K562 (cell line): ENCODE measurements around the gene ZNF594. TPM values are rescaled to one million over a fixed set of nuclear protein-coding genes. Genes with fewer than 3 reads are reported as not detected.
"Not testable (repeated sequence)": the region's sequence is repeated elsewhere in the genome, so short reads cannot be mapped to it uniquely, and the experiment has no call there.

Experiments
- ATAC-seq: fragments of 200-7000 bp; cut with Tn5 transposase; 3 replicates; pipeline ENCODE4 v1.9.1; 2020; ENCODE audit warnings: moderate library complexity
- BruUV-seq: library from RNA; stranded (reverse); fragments of 400-500 nt; replicated peaks from 2 replicates; lab custom pipeline; 2021; lab: Mats Ljungman, UMichigan
- CTCF ChIA-PET: fragments of 300-600 bp; formaldehyde crosslinking; extraction: SDS; loops from one replicate; lab custom pipeline; 2021; ENCODE audit warnings: low intra/inter-chr PET ratio; lab: Yijun Ruan, JAX
- POLR2A ChIA-PET: fragments of 300-600, 350-650 bp; sonication (Branson Sonifier 250); formaldehyde crosslinking; extraction: SDS; loops from one replicate; lab custom pipeline; 2021; ENCODE audit warnings: antibody characterized with exemption, inconsistent platforms; lab: Yijun Ruan, JAX
- DNase-seq, 4 experiments: peaks; one replicate each; pipeline versions ENCODE4 v3.0.0 to v3.0.0-alpha.2; 2011 to 2018; ENCODE audit warnings: low spot score in 3 of 4, mixed read lengths in 3 of 4; ENCODE audit errors: extremely low read depth in 1 of 4
- FAIRE-seq: peaks from 2 replicates; lab custom pipeline; 2011; peaks lifted over from hg19 to GRCh38; lab: Jason Lieb, UNC
- H2AFZ ChIP-seq: 2 replicates; pipeline ENCODE4 v1.6.0; 2011; ENCODE audit warnings: low read depth, low read length, control low read depth, inconsistent platforms
- H3K27ac ChIP-seq: fragments of 200-600 bp; 3 replicates; pipeline ENCODE4 v1.8.0; 2011; ENCODE audit warnings: low read depth, mild to moderate bottlenecking, control low read depth, inconsistent platforms, low read length, moderate library complexity, mixed read lengths; ENCODE audit errors: extremely low read depth
- H3K27me3 ChIP-seq, 2 experiments: fragments of 300-600 bp in 1 of 2; 2 replicates in 1 of 2; 3 replicates in 1 of 2; pipeline versions ENCODE4 v1.6.0 to v1.8.0; 2011; ENCODE audit warnings: inconsistent platforms in 2 of 2, low read length in 2 of 2, mild to moderate bottlenecking in 1 of 2, mixed read lengths in 1 of 2, moderate library complexity in 1 of 2; ENCODE audit not compliant: control insufficient read depth in 2 of 2, insufficient read depth in 2 of 2
- H3K36me3 ChIP-seq: fragments of 300-600 bp; 3 replicates; pipeline ENCODE4 v1.8.0; 2011; ENCODE audit warnings: mild to moderate bottlenecking, low read length, inconsistent platforms; ENCODE audit not compliant: control insufficient read depth, insufficient read depth
- H3K4me1 ChIP-seq, 2 experiments: fragments of 200-600 bp in 1 of 2; replicated peaks in 1 of 2; 2 replicates in 1 of 2; 3 replicates in 1 of 2; pipeline versions ENCODE4 v1.5.1 to v1.8.0; 2011; ENCODE audit warnings: inconsistent platforms in 2 of 2, low read length in 2 of 2, mild to moderate bottlenecking in 1 of 2, mixed read lengths in 1 of 2, moderate library complexity in 1 of 2; ENCODE audit not compliant: control insufficient read depth in 2 of 2, insufficient read depth in 2 of 2
- H3K4me2 ChIP-seq: 2 replicates; pipeline ENCODE4 v1.6.1; 2011; ENCODE audit warnings: low read length, control low read depth, inconsistent platforms, mixed read lengths; ENCODE audit not compliant: insufficient read depth
- H3K4me3 ChIP-seq: fragments of 200-600 bp; sonication (generic), shearing (Covaris generic); 2 replicates; pipeline ENCODE4 v1.5.1; 2016; ENCODE audit warnings: control low read depth, inconsistent platforms
- H3K79me2 ChIP-seq: fragments of 200-600 bp; 3 replicates; pipeline ENCODE4 v1.8.0; 2011; ENCODE audit warnings: low read length, inconsistent platforms; ENCODE audit not compliant: control insufficient read depth, insufficient read depth
- H3K9ac ChIP-seq, 2 experiments: 2 replicates each; pipeline versions ENCODE4 v1.6.0 to v1.6.1; 2011; ENCODE audit warnings: low read depth in 2 of 2, low read length in 2 of 2, control low read depth in 1 of 2, inconsistent platforms in 1 of 2, mild to moderate bottlenecking in 1 of 2, mixed read lengths in 1 of 2; ENCODE audit not compliant: insufficient read depth in 1 of 2
- H3K9me1 ChIP-seq: one replicate; pipeline ENCODE4 v1.6.0; 2011; ENCODE audit warnings: inconsistent platforms, mild to moderate bottlenecking, low read length, moderate library complexity; ENCODE audit not compliant: control insufficient read depth, insufficient read depth
- H3K9me3 ChIP-seq: replicated peaks from 2 replicates; pipeline ENCODE4 v1.5.1; 2011; ENCODE audit warnings: low read depth, low read length, inconsistent platforms; ENCODE audit not compliant: control insufficient read depth, insufficient read depth
- H4K20me1 ChIP-seq: replicated peaks from 2 replicates; pipeline ENCODE4 v1.6.1; 2011; ENCODE audit warnings: low read length, inconsistent platforms, mixed read lengths; ENCODE audit not compliant: control insufficient read depth, insufficient read depth
- BRD4 ChIP-seq: fragments of 200-600 bp; sonication (generic); IDR thresholded peaks from 2 replicates; pipeline ENCODE4 v1.6.1; 2017; ENCODE audit warnings: inconsistent platforms
- HDAC8 ChIP-seq: fragments of 450-650 bp; IDR thresholded peaks from 2 replicates; pipeline ENCODE4 v1.6.1; 2016; ENCODE audit warnings: mild to moderate bottlenecking, missing genetic modification characterization, moderate library complexity, missing compliant biosample characterization
- HLTF ChIP-seq: fragments of 450-650 bp; IDR thresholded peaks from 2 replicates; pipeline ENCODE4 v1.6.1; 2016
- MTA3 ChIP-seq: fragments of 450-650 bp; formaldehyde crosslinking; IDR thresholded peaks from 2 replicates; pipeline ENCODE4 v1.6.1; 2017; ENCODE audit warnings: mild to moderate bottlenecking, borderline replicate concordance
- SPI1 ChIP-seq: IDR thresholded peaks from 2 replicates; pipeline ENCODE4 v1.6.1; 2011; ENCODE audit warnings: low read depth, low read length, control low read depth, borderline replicate concordance
- ZNF12 ChIP-seq: sonication (generic); formaldehyde crosslinking; IDR thresholded peaks from 2 replicates; pipeline ENCODE4 v1.4.0; 2020; ENCODE audit warnings: mild to moderate bottlenecking, missing genetic modification reagents
- ZNF174 ChIP-seq: fragments of 250-450 bp; sonication (Bioruptor Pico); IDR thresholded peaks from 2 replicates; pipeline ENCODE4 v1.4.0; 2020; ENCODE audit warnings: mild to moderate bottlenecking
- ZNF24 ChIP-seq: fragments of 450-650 bp; IDR thresholded peaks from 2 replicates; pipeline ENCODE4 v1.6.1; 2016
- WGBS: fragments of 100-300 bp; shearing (Covaris generic); methylation state at CpG from one replicate; pipeline ENCODE4 v1.1.6; 2016; ENCODE audit warnings: low coverage, mixed read lengths; ENCODE audit not compliant: insufficient coverage; ENCODE audit errors: missing lambda C conversion rate; 5-methylcytosine and 5-hydroxymethylcytosine counted together
- in situ Hi-C: fragments of 300-500 bp; cut with MboI; formaldehyde crosslinking; loops from 4 replicates; pipeline ENCODE4 v1.15.0; 2018; ENCODE audit warnings: inconsistent platforms, mixed read lengths
- intact Hi-C: fragments of 100-400 bp; cut with micrococcal nuclease; formaldehyde crosslinking; loops from 2 replicates; pipeline ENCODE4 v1.14.2; 2022
- polyA plus RNA-seq, 8 experiments: library from polyadenylated mRNA; depleted of rRNA in 4 of 8; stranded (reverse) in 5 of 8; unstranded in 3 of 8; fragments of >200 nt; fragmentation: Nextera tagmentation in 2 of 8; fragmentation: Illumina TruSeq in 1 of 8; extraction: Ambion mirVana in 2 of 8; extraction: Trizol in 1 of 8; gene quantifications; 2 replicates each; pipeline versions ENCODE4 v1.2.1 to v1.2.3, GENCODE V29; 2011 to 2014; ENCODE audit warnings: inconsistent platforms in 1 of 8, missing spikeins in 1 of 8
- total RNA-seq, 7 experiments: library from RNA; depleted of rRNA in 6 of 7; stranded (reverse); fragments of >200 nt in 6 of 7; fragmentation: Illumina TruSeq in 2 of 7; extraction: Trizol in 2 of 7; gene quantifications; 2 replicates each; pipeline versions ENCODE4 v1.2.1 to v1.2.3, GENCODE V29; 2011 to 2021; ENCODE audit warnings: low replicate concordance in 1 of 7

The ZNF594 gene
- total and polyA plus RNA-seq, 9 of the 15 experiments (the other 6 are each of a cell fraction or from before 2014, with no cell fraction given): 0.24 to 4.7 (median 2.6) TPM

GRCh38 chr17:5234645-5235576 lies 43.2 kb upstream of the ZNF594 start, which contains the start of gene SCIMP:
TSS of gene SCIMP (minus strand) at chr17:5234860. CDS start at chr17:5234755, 105 bp downstream.
- H3K27me3 ChIP-seq: peaks cover 0 to 12% of the 10 kb centered on the region in 2 experiments; a peak in 2 of 5 replicates
- BruUV-seq: no TSS peak
- H3K27ac ChIP-seq: no peak within 1 kb of the TSS
- H3K79me2 ChIP-seq: no peaks in the 10 kb centered on the region
- peak; percentile 86 for TF ChIP-seq SPI1
- TF ChIP-seq HDAC8 (tag): no peak
- TF ChIP-seq MTA3: no peak
- no peak for TF ChIP-seq HLTF
- TF ChIP-seq ZNF24: no peak
- TF ChIP-seq ZNF174 (CRISPR knock-in tag): no peak
- TF ChIP-seq BRD4: no peak
- TF ChIP-seq ZNF12 (CRISPR knock-in tag): no peak
- CTCF ChIA-PET: no interaction called here
- ATAC-seq: no peak
- no peak within 1 kb of the TSS for H3K9ac ChIP-seq
- intact Hi-C loops: no loop called here
- H3K4me3 ChIP-seq: no peak within 1 kb of the TSS
- H3K9me1 ChIP-seq: no peaks in the 10 kb centered on the region
- no peak within 1 kb of the TSS for H2AFZ ChIP-seq
- H3K9me3 ChIP-seq: no peaks in the 10 kb centered on the region
- 22% methylated on average over 15 of the region's 19 CpGs for WGBS
- no peaks in the 10 kb centered on the region; a peak in 1 of 5 replicates for H3K4me1 ChIP-seq
- in situ Hi-C loops: loop anchor here (25.0 kb wide), 1 partner anchor 1202 kb away; the partner anchor contains the start of genes AIPL1 and PIMREG
- DNase-seq: no peak
- POLR2A ChIA-PET: interaction anchor here (0.6 kb wide), 1 partner anchor 11 kb away, joined by 3 read pairs; no protein-coding TSS in a partner anchor
- H3K4me2 ChIP-seq: no peak within 1 kb of the TSS
- no peaks in the 10 kb centered on the region for H3K36me3 ChIP-seq
- no peak for FAIRE-seq
- no peaks in the 10 kb centered on the region for H4K20me1 ChIP-seq

GRCh38 chr17:5233492-5233891 lies 41.8 kb upstream of the ZNF594 start:
- 61% methylated on average over 3 of the region's 7 CpGs for WGBS
- intact Hi-C loops, FAIRE-seq, H3K4me1 ChIP-seq, POLR2A ChIA-PET, H4K20me1 ChIP-seq, BruUV-seq, H3K36me3 ChIP-seq, CTCF ChIA-PET, H3K4me2 ChIP-seq, H3K9me3 ChIP-seq, H3K9me1 ChIP-seq, H3K27ac ChIP-seq, DNase-seq, ATAC-seq, H3K4me3 ChIP-seq, H2AFZ ChIP-seq, H3K79me2 ChIP-seq, H3K9ac ChIP-seq: not testable (repeated sequence)
- peaks cover 0 to 12% of the 10 kb centered on the region in 2 experiments; a peak in 2 of 5 replicates for H3K27me3 ChIP-seq
- in situ Hi-C loops: loop anchor here (25.0 kb wide), 1 partner anchor 1204 kb away; the partner anchor contains the start of genes AIPL1 and PIMREG
